Measurements from ENCODE around the gene ARFGAP1. TPM values are rescaled to one million over a fixed set of nuclear protein-coding genes. Genes with fewer than 3 reads are reported as not detected.

Gene ARFGAP1
- total RNA-seq, 1 donor from 2014 or later, result 93.6 TPM

- TF ChIP-seq CTCF (IDR thresholded peaks at IDR 0.05; ENCODE audit: partially characterized antibody, unreplicated experiment), result no peak
- peaks cover 3% of the 10 kb centered on the region for H3K27me3 Mint-ChIP-seq (ENCODE audit: unreplicated experiment)
- peak; percentile 10 for DNase-seq
- no peaks in the 10 kb centered on the region for H3K36me3 Mint-ChIP-seq (ENCODE audit: unreplicated experiment)
- no peak overlapping the region for H3K4me3 Mint-ChIP-seq (ENCODE audit: unreplicated experiment)
- peaks cover 8% of the 10 kb centered on the region for H3K4me1 Mint-ChIP-seq (ENCODE audit: low read depth, unreplicated experiment)
- no peak overlapping the region for H3K27ac Mint-ChIP-seq (ENCODE audit: unreplicated experiment)
- H3K9me3 Mint-ChIP-seq (ENCODE audit: unreplicated experiment), result no peaks in the 10 kb centered on the region
These were observed 48.7 kb downstream of the ARFGAP1 start for GRCh38 chr20:63321148-63321831.

DNA sequence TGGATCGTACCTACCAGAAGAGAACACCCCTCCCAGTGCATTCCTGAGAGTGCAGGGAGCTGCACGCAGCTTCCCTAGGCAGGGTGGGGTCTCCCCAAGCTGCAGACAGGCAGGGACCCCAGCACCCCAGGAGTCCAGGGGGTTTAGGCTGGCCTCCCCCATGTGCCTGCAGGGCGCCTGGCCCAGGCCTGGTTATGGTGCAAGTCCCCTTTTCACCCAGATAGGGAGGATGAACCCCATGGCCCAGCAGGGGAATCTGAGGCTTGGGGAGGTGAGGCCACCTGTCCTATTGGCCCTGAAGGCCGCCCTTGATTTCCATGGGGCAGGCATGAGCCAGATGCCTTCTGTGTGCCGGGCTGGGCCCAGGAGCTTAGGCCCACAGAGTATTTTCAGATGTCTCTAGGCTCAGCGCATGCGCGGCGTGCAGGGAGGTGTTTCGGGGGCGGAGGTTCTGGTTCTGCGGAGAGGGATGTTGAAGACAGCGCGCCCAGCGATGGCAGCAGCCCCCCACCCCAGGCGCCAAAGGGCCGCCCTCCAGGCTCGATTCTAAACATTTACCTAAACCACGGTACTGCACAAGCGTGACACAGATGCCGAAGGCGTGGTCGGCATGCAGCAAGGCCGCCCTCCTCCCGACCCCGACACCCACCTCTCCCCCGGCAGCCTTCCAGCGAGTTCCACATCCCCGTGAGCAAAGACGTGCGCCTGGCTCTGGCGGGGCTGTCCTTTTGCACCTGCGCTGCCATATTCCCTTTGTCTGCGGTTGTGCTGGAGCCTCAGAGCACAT is 49.7 kb downstream of the ARFGAP1 start:
- Mint-ChIP-seq H3K27ac (ENCODE audit: unreplicated experiment) (no peak overlapping the region), H3K4me3 (ENCODE audit: unreplicated experiment) (no peak overlapping the region), H3K27me3 (ENCODE audit: unreplicated experiment) (peaks cover 3% of the 10 kb centered on the region), H3K4me1 (ENCODE audit: low read depth, unreplicated experiment) (peaks cover 8% of the 10 kb centered on the region), H3K9me3 (ENCODE audit: unreplicated experiment) (peaks cover 3% of the 10 kb centered on the region), H3K36me3 (ENCODE audit: unreplicated experiment) (no peaks in the 10 kb centered on the region)
- no peak for TF ChIP-seq CTCF (IDR thresholded peaks at IDR 0.05; ENCODE audit: partially characterized antibody, unreplicated experiment)
- peak; percentile 17 for DNase-seq

- TF ChIP-seq CTCF (IDR thresholded peaks at IDR 0.05; ENCODE audit: partially characterized antibody, unreplicated experiment), result no peak
- Mint-ChIP-seq H3K4me3 (ENCODE audit: unreplicated experiment) (peak overlapping the region; percentile 22), H3K9me3 (ENCODE audit: unreplicated experiment) (peaks cover 3% of the 10 kb centered on the region), H3K36me3 (ENCODE audit: unreplicated experiment) (no peaks in the 10 kb centered on the region), H3K4me1 (ENCODE audit: low read depth, unreplicated experiment) (peaks cover 8% of the 10 kb centered on the region), H3K27me3 (ENCODE audit: unreplicated experiment) (peaks cover 1% of the 10 kb centered on the region), H3K27ac (ENCODE audit: unreplicated experiment) (no peak overlapping the region)
- peak; percentile 9 for DNase-seq
These were observed 50.3 kb downstream of the ARFGAP1 start for GRCh38 chr20:63322933-63323273.

- H3K36me3 Mint-ChIP-seq (ENCODE audit: unreplicated experiment), result no peaks in the 10 kb centered on the region
- peak overlapping the region; percentile 8 for H3K4me3 Mint-ChIP-seq (ENCODE audit: unreplicated experiment)
- peaks cover 3% of the 10 kb centered on the region for H3K9me3 Mint-ChIP-seq (ENCODE audit: unreplicated experiment)
- peak; percentile 13 for DNase-seq
- no peak overlapping the region for H3K27ac Mint-ChIP-seq (ENCODE audit: unreplicated experiment)
- peaks cover 1% of the 10 kb centered on the region for H3K27me3 Mint-ChIP-seq (ENCODE audit: unreplicated experiment)
- H3K4me1 Mint-ChIP-seq (ENCODE audit: low read depth, unreplicated experiment), result peaks cover 8% of the 10 kb centered on the region
- TF ChIP-seq CTCF (IDR thresholded peaks at IDR 0.05; ENCODE audit: partially characterized antibody, unreplicated experiment), result no peak
These were observed 50.9 kb downstream of the ARFGAP1 start for GRCh38 chr20:63323357-63323981.

Data from glutamatergic neuron (in vitro differentiated cells).